Measurements from ENCODE around the gene ACRBP.

- TF ChIP-seq POLR2A (IDR thresholded peaks at IDR 0.05) = no peak
- TF ChIP-seq, protein P1, sequence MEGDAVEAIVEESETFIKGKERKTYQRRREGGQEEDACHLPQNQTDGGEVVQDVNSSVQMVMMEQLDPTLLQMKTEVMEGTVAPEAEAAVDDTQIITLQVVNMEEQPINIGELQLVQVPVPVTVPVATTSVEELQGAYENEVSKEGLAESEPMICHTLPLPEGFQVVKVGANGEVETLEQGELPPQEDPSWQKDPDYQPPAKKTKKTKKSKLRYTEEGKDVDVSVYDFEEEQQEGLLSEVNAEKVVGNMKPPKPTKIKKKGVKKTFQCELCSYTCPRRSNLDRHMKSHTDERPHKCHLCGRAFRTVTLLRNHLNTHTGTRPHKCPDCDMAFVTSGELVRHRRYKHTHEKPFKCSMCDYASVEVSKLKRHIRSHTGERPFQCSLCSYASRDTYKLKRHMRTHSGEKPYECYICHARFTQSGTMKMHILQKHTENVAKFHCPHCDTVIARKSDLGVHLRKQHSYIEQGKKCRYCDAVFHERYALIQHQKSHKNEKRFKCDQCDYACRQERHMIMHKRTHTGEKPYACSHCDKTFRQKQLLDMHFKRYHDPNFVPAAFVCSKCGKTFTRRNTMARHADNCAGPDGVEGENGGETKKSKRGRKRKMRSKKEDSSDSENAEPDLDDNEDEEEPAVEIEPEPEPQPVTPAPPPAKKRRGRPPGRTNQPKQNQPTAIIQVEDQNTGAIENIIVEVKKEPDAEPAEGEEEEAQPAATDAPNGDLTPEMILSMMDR (IDR thresholded peaks at IDR 0.05) = no peak
Observed at GRCh38 chr12:6604259-6605029, 42.8 kb downstream of the ACRBP start.

All from tibial nerve (tissue), 3 donors.